Lower leg skin (tissue), 3 donors: ENCODE data around the gene CLASP1.
"Not testable (repeated sequence)": the region's sequence is repeated elsewhere in the genome, so short reads cannot be mapped to it uniquely, and the experiment has no call there.

Source experiments
- POLR2A ChIP-seq, 2 donors: fragments of 450-650 bp; IDR thresholded peaks; one replicate each; pipeline ENCODE4 v1.6.1; 2016 to 2017; ENCODE audit warnings: antibody characterized with exemption in 2 of 2, mild to moderate bottlenecking in 1 of 2, moderate library complexity in 1 of 2
- TF ChIP-seq, protein P1 (sequence below), 3 donors: fragments of 450-650 bp; IDR thresholded peaks; one replicate each; pipeline ENCODE4 v1.5.1; 2016; ENCODE audit warnings: antibody characterized with exemption in 3 of 3, mild to moderate bottlenecking in 3 of 3, moderate library complexity in 2 of 3

DNA sequence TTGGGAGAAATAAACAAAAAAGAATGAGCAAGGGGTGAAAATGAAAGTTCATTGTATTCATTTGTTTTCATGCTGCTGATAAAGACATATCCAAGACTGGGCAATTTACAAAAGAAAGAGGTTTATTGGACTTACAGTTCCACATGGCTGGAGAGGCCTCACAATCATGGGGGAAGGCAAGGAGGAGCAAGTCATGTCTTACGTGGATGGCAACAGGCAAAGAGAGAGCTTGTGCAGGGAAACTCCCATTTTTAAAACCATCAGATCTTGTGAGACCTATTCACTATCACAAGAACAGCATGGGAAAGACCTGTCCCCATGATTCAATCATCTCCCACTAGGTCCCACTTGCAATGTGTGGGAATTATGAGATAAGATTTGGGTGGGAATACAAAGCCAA is 85.5 kb downstream of the CLASP1 start:
- TF ChIP-seq, protein P1, sequence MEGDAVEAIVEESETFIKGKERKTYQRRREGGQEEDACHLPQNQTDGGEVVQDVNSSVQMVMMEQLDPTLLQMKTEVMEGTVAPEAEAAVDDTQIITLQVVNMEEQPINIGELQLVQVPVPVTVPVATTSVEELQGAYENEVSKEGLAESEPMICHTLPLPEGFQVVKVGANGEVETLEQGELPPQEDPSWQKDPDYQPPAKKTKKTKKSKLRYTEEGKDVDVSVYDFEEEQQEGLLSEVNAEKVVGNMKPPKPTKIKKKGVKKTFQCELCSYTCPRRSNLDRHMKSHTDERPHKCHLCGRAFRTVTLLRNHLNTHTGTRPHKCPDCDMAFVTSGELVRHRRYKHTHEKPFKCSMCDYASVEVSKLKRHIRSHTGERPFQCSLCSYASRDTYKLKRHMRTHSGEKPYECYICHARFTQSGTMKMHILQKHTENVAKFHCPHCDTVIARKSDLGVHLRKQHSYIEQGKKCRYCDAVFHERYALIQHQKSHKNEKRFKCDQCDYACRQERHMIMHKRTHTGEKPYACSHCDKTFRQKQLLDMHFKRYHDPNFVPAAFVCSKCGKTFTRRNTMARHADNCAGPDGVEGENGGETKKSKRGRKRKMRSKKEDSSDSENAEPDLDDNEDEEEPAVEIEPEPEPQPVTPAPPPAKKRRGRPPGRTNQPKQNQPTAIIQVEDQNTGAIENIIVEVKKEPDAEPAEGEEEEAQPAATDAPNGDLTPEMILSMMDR (IDR thresholded peaks at IDR 0.05): not testable (repeated sequence)
- not testable (repeated sequence) for TF ChIP-seq POLR2A (IDR thresholded peaks at IDR 0.05)
